HG03565 (cell line): ENCODE results near the gene PCDHB3.
"Not testable (repeated sequence)": the region's sequence is repeated elsewhere in the genome, so short reads cannot be mapped to it uniquely, and the experiment has no call there.

Experiments
- ATAC-seq: cut with Tn5 transposase; IDR thresholded peaks from one replicate; pipeline ENCODE4 v1.9.1; 2021; ENCODE audit warnings: mild to moderate bottlenecking, moderate library complexity; ENCODE audit not compliant: unreplicated experiment

Gene PCDHB3

DNA sequence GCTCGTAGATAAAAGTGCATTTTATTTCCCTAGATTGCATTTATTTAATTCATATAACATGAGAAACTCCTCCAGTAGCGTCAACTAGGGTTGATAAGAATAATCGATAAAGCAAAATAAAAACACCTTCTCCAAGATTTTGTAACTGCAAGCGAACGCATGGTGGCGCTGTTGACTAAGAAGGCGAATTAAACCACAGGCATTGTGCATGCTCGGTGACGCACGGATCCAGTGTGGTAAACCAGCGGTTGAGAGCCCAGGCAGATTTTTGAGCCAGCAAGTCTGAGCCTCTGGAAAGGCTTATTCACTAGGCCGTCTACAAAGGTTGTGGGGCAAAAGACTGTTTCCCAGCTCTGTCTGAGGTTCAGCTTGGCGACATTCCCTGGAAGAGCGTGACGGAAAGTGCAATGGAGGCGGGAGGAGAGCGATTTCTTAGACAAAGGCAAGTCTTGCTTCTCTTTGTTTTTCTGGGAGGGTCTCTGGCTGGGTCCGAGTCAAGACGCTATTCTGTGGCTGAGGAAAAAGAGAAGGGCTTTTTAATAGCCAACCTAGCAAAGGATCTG lies at the start of gene PCDHB3:
PCDHB3 (plus strand) TSS at position 231 of the 563 bp plus-strand sequence; CDS start at position 408, 177 bp downstream.
- no peak for ATAC-seq

DNA sequence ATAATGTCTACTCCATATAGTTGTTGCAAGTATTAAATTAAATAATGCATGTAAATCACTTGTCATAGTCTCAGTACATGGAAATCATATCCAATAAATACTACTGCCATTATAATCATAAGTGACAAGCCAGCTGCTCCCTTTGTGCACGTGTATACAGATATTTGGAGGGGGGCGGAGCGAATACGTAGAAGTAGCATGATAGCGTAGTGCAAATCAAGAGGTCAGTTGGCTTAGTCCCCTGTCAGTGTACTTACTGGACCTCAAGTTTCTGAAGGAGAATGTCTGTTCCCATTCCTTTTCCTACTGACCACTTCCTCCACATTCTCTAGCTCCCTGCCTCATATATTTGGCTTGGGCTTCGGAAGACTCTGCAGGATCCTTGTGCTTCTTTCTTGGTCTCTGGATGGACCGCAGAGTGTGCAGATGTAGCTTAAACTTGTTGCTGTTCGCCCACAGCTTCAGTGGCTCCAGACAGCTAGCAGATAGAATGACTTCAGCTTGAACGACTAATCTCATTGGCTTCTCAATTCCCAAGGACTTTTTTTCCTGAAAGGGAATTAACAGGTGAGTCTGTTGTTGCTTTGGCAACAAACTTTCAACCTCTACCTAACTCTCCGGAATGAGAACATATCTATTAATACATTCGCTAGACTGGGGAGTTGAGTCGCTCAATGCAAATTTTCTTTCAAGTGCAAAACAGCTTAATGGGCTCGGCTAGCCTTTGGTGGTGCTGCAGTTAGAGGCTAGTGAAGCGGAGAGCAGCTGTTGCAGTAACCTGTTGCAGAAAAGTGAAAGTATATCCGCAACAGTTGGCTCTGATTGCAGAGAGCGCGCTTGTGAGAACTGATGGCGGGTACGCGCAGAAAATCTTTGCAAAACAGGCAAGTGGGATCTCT lies 49.4 kb upstream of the PCDHB3 start, which contains the start of gene PCDHB1:
PCDHB1 (plus strand) TSS at position 753 of the 899 bp plus-strand sequence; CDS start at position 850, 97 bp downstream.
- no peak for ATAC-seq

DNA sequence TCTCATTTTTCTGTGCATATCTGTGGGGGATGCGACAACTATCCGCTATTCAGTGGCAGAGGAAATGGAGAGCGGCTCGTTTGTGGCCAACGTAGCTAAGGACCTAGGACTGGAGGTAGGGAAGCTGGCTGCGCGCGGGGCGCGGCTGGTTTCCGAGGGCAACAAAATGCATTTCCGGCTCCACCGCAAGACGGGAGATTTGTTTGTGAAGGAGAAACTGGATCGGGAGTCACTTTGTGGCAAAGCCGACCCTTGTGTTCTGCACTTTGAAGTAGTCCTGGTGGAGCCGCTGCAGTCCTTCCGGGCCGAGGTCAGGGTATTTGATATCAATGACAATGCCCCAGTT lies 48.8 kb upstream of the PCDHB3 start:
- no peak for ATAC-seq

DNA sequence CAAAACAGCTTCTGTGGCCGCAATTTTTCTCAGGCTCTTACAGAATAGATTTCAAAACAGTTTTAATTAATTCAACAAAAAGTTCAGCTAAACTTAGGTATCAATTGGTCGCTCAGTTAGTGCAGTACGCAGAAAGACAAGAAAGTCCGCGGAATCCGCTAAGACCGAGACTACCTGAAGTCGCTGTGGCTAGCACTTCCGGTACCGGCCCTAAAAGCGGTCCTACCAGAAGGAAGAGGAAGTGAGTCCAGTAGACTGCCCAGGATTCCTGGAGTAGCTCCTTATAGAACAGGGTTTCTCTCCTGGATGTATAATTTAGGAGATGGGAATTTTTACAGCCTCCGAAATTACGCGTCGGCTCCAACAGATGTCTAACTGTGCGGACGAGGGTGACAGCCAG lies 22.4 kb upstream of the PCDHB3 start:
- no peak for ATAC-seq

DNA sequence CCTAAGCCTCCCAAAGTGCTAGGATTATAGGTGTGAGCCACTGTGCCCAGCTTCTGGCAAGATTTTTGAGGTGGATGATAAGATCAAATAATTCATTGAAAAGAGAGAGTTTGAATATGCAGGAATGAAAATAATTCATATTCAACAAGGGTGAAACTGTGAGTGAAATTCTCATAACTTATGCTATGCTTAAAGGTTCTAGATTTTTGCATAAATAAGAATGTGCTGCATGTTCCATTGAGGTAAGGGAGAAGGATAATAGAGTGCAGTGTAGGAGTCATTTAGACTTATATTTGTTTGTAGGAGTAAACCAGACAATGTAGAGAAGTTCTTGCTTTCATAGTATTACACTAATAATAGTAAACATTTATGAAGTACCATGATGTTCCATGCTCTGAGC lies 18.0 kb upstream of the PCDHB3 start:
- ATAC-seq: no peak

DNA sequence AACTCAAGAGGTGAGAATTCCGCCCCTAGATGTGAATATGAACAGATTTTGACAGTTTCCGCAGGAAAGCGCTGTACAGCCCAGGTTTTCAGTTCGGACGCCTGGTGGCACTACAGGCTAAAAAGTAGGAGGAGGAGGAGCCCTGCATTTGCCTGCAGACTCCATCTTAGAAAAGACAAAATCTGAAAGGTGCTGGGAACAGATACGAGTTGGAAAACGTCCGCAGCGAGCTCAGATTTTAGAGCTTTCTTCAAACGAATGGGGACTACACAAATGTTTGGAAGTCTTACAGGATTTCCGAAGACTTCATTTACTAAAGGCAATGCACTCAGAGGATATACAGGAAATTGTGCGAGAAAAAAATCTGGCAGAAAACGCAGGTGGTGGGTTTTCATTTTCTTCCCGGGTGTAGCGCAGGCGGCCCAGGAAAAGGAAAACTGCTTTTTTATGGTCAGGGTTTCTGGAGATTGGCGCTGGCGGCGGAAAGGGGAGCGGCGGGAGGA lies 15.7 kb upstream of the PCDHB3 start:
- ATAC-seq: no peak

DNA sequence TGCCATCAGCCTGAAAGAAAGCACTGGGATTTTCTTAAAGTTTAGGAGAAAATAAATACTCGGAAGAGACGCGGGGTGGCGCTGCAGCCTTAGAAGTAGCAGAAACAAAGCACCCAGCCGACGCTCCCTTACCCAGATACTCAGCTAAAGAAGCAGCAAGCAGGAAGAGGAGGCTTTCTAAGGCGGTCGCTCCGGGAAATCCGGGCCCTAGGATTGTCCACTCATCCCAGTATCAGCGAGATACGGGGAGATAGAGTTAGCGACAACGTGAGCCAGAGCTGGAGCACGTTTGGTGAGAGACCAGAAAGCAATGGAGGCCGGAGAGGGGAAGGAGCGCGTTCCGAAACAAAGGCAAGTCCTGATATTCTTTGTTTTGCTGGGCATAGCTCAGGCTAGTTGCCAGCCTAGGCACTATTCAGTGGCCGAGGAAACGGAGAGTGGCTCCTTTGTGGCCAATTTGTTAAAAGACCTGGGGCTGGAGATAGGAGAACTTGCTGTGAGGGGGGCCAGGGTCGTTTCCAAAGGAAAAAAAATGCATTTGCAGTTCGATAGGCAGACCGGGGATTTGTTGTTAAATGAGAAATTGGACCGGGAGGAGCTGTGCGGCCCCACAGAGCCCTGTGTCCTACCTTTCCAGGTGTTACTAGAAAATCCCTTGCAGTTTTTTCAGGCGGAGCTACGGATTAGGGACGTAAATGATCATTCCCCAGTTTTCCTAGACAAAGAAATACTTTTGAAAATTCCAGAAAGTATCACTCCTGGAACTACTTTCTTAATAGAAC lies 5.6 kb upstream of the PCDHB3 start, which contains the start of gene PCDHB2:
PCDHB2 (plus strand) TSS at position 135 of the 782 bp plus-strand sequence; CDS start at position 311, 176 bp downstream.
- no peak for ATAC-seq

DNA sequence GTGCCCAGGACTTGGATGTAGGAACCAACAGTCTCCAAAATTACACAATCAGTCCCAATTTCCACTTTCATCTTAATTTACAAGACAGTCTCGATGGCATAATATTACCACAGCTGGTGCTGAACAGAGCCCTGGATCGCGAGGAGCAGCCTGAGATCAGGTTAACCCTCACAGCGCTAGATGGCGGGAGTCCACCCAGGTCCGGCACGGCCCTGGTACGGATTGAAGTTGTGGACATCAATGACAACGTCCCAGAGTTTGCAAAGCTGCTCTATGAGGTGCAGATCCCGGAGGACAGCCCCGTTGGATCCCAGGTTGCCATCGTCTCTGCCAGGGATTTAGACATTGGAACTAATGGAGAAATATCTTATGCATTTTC lies 5.0 kb upstream of the PCDHB3 start:
- ATAC-seq: no peak

DNA sequence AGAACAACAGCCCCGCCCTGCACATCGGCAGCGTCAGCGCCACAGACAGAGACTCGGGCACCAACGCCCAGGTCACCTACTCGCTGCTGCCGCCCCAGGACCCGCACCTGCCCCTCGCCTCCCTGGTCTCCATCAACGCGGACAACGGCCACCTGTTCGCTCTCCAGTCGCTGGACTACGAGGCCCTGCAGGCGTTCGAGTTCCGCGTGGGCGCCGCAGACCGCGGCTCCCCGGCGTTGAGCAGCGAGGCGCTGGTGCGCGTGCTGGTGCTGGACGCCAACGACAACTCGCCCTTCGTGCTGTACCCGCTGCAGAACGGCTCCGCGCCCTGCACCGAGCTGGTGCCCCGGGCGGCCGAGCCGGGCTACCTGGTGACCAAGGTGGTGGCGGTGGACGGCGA lies 4.1 kb upstream of the PCDHB3 start:
- ATAC-seq: not testable (repeated sequence)

DNA sequence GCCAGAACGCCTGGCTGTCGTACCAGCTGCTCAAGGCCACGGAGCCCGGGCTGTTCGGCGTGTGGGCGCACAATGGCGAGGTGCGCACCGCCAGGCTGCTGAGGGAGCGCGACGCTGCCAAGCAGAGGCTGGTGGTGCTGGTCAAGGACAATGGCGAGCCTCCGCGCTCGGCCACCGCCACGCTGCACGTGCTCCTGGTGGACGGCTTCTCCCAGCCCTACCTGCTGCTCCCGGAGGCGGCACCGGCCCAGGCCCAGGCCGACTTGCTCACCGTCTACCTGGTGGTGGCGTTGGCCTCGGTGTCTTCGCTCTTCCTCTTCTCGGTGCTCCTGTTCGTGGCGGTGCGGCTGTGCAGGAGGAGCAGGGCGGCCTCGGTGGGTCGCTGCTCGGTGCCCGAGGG lies 3.7 kb upstream of the PCDHB3 start:
- ATAC-seq: not testable (repeated sequence)

DNA sequence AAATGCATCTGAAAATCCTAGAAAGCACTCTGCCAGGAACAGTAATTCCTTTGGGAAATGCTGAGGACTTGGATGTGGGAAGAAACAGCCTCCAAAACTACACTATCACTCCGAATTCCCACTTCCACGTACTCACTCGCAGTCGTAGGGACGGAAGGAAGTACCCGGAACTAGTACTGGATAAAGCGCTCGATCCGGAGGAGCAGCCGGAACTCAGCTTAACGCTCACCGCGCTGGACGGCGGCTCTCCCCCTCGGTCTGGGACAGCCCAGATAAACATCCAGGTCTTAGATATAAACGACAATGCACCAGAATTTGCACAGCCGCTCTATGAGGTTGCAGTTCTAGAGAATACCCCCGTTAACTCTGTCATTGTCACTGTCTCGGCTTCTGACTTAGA lies 786 bp downstream of the PCDHB3 start:
- ATAC-seq: no peak

DNA sequence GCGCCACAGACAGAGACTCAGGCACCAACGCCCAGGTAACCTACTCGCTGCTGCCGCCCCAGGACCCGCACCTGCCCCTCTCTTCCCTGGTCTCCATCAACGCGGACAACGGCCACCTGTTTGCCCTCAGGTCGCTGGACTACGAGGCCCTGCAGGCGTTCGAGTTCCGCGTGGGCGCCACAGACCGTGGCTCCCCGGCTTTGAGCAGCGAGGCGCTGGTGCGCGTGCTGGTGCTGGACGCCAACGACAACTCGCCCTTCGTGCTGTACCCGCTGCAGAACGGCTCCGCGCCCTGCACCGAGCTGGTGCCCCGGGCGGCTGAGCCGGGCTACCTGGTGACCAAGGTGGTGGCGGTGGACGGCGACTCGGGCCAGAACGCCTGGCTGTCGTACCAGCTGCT lies 1.8 kb downstream of the PCDHB3 start:
- not testable (repeated sequence) for ATAC-seq

DNA sequence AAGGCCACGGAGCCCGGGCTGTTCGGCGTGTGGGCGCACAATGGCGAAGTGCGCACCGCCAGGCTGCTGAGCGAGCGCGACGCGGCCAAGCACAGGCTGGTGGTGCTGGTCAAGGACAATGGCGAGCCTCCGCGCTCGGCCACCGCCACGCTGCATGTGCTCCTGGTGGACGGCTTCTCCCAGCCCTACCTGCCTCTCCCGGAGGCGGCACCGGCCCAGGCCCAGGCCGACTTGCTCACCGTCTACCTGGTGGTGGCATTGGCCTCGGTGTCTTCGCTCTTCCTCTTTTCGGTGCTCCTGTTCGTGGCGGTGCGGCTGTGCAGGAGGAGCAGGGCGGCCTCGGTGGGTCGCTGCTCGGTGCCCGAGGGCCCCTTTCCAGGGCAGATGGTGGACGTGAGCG lies 2.2 kb downstream of the PCDHB3 start:
- ATAC-seq: not testable (repeated sequence)

DNA sequence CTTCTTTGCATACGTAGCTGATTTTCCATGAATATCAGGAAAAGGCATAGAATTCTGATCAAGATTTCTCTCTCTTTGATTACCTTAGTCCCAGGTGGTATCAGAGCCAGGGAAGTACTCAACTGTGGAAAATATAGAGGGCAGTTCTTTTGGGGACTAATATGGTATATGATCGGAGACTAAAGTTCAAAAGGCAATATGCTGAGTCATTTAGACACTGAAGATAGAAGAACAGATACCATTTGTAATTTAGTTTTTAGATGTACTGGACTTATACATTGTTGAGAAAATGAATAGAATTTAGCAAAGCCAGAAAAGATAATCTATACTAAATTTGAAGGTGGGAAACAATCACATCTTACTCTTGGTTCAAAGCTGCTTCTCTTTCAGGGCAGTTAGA lies 5.1 kb downstream of the PCDHB3 start:
- no peak for ATAC-seq

DNA sequence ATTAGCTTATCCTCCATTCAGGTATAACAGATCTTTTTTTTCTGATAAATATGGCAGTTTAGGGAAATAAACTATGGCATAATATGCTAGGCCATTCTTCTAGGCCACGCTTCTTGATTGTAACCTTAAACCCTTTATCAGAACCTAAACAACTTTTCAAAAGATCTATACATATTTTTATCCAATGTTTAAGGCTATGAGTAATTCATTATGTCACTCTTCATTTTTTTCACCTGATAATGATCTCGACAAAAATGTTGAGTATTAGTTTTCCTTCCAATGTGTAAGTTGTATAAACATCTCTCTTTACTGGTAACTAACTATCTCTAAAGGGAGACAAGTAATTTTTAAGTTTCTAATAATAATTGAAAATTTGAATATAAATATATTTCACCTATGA lies 19.0 kb downstream of the PCDHB3 start:
- ATAC-seq: no peak

DNA sequence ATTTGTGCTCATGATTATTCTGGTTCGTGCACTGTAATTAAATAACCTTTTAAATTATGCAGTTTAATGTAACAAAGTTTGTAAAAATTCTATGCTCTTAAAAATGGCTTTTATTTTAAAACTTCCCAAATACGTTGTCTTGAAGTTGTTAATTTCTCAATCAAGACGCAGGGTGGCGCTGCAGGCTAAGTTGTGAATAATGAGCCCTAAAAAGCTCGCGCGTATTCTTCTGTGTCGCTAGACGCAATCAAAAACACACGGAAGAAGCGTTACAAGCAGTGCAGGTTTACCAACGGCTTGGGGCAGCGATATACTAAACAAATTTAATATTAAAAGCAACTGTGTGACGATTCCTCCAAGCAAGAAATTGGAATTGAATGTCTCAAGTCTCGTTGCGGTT lies 21.3 kb downstream of the PCDHB3 start, which contains the start of gene PCDHB4:
PCDHB4 (plus strand) TSS at position 256 of the 400 bp plus-strand sequence. CDS start 181 bp downstream, outside the sequence.
- no peak for ATAC-seq

DNA sequence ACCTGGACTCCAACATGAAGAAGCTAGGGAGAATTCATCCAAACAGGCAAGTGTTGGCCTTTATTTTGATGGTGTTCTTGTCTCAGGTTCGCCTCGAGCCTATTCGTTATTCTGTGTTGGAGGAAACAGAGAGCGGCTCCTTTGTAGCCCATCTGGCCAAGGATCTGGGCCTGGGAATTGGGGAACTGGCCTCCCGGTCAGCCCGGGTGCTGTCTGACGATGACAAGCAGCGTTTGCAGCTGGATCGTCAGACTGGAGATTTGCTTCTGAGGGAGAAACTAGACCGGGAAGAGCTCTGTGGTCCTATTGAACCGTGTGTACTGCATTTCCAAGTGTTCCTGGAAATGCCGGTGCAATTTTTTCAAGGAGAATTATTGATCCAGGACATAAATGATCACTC lies 21.7 kb downstream of the PCDHB3 start:
- no peak for ATAC-seq

DNA sequence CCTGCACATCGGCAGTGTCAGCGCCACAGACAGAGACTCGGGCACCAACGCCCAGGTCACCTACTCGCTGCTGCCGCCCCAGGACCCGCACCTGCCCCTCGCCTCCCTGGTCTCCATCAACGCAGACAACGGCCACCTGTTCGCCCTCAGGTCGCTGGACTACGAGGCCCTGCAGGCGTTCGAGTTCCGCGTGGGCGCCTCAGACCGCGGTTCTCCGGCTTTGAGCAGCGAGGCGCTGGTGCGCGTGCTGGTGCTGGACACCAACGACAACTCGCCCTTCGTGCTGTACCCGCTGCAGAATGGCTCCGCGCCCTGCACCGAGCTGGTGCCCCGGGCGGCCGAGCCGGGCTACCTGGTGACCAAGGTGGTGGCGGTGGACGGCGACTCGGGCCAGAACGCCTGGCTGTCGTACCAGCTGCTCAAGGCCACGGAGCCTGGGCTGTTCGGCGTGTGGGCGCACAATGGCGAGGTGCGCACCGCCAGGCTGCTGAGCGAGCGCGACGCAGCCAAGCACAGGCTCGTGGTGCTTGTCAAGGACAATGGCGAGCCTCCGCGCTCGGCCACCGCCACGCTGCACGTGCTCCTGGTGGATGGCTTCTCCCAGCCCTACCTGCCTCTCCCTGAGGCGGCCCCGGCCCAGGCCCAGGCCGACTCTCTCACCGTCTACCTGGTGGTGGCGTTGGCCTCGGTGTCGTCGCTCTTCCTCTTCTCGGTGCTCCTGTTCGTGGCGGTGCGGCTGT lies 23.3 kb downstream of the PCDHB3 start:
- ATAC-seq: not testable (repeated sequence)

DNA sequence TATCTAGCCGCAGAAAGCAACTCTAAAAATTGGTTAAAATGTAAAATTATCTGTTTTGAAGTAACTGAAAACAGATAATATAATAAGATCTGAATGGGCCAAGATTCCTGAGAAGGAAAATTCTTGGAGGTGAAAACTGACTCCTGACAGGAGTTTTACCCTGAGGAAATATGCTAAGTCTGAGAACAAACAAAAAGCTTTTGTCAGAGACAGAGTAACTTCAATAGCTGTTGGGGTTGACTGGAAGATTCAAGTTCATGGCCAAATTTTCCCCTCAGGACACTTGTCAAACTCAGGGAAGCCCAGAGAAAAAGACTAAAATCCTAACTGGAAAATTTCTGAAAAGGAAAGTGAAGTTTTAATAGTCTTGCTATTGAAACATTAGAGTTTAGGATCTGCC lies 27.0 kb downstream of the PCDHB3 start:
- no peak for ATAC-seq

DNA sequence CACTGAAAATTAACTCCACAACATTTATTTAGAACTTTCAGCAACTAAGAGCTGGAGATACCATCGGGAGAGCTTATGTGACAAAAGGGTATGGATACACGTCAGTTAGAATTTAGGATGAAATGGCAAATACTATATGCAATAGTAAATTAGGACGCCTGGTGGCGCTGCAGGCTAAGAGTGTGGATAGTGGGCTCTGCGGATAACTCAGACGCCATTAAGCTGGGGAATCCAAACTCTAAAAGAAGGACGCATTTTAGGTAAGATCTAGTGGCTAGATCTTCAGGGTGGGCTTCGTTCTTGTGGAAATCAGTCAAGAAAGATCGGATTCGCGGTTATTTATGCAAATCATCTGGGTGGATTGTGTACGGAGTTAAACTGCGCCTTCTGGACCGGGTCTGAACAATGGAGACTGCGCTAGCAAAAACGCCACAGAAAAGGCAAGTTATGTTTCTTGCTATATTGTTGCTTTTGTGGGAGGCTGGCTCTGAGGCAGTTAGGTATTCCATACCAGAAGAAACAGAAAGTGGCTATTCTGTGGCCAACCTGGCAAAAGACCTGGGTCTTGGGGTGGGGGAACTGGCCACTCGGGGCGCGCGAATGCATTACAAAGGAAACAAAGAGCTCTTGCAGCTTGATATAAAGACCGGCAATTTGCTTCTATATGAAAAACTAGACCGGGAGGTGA lies 34.9 kb downstream of the PCDHB3 start, which contains the start of gene PCDHB5:
PCDHB5 (plus strand) TSS at position 177 of the 688 bp plus-strand sequence; CDS start at position 406, 229 bp downstream.
- ATAC-seq: no peak
